HUES48 (cell line): ENCODE results near the gene PIGL.

Experiments
- H3K27ac ChIP-seq: one replicate; pipeline ENCODE4 v1.7.0; 2013; ENCODE audit warnings: low read depth, low read length, inconsistent platforms
- H3K27me3 ChIP-seq: 2 replicates; pipeline ENCODE4 v1.6.1; 2013; ENCODE audit warnings: mild to moderate bottlenecking, low read length; ENCODE audit not compliant: control insufficient read depth, insufficient read depth
- H3K36me3 ChIP-seq: 2 replicates; pipeline ENCODE4 v1.6.1; 2013; ENCODE audit warnings: low read length; ENCODE audit not compliant: control insufficient read depth, insufficient read depth
- H3K4me1 ChIP-seq: 2 replicates; pipeline ENCODE4 v1.6.1; 2013; ENCODE audit warnings: mild to moderate bottlenecking, low read length; ENCODE audit not compliant: control insufficient read depth, insufficient read depth
- H3K4me3 ChIP-seq: 2 replicates; pipeline ENCODE4 v1.5.1; 2013; ENCODE audit warnings: mild to moderate bottlenecking, low read depth, low read length
- H3K9ac ChIP-seq: 2 replicates; pipeline ENCODE4 v1.6.1; 2013; ENCODE audit warnings: mild to moderate bottlenecking, low read depth, low read length, moderate library complexity
- H3K9me3 ChIP-seq: 2 replicates; pipeline ENCODE4 v1.6.1; 2013; ENCODE audit warnings: low read length; ENCODE audit not compliant: control insufficient read depth, insufficient read depth

Gene PIGL

GRCh38 chr17:16275024-16275423 lies 58.0 kb downstream of the PIGL start:
- no peaks in the 10 kb centered on the region for H3K4me1 ChIP-seq
- no peak overlapping the region for H3K27ac ChIP-seq
- H3K9ac ChIP-seq = no peak overlapping the region
- H3K4me3 ChIP-seq = no peak overlapping the region
- H3K27me3 ChIP-seq = no peaks in the 10 kb centered on the region
- peaks cover 14% of the 10 kb centered on the region for H3K9me3 ChIP-seq
- peaks cover 10% of the 10 kb centered on the region; the same call in 1 of the 2 replicates for H3K36me3 ChIP-seq

GRCh38 chr17:16277163-16277562 lies 60.2 kb downstream of the PIGL start:
- no peaks in the 10 kb centered on the region for H3K27me3 ChIP-seq
- H3K9ac ChIP-seq = no peak overlapping the region
- peaks cover 10% of the 10 kb centered on the region; the same call in 1 of the 2 replicates for H3K36me3 ChIP-seq
- no peak overlapping the region for H3K4me3 ChIP-seq
- H3K27ac ChIP-seq = no peak overlapping the region
- peaks cover 14% of the 10 kb centered on the region for H3K9me3 ChIP-seq
- H3K4me1 ChIP-seq = peaks cover 4% of the 10 kb centered on the region; the same call in 1 of the 2 replicates

GRCh38 chr17:16281351-16281750 lies 64.3 kb downstream of the PIGL start:
- Histone ChIP-seq H3K36me3 (peaks cover 10% of the 10 kb centered on the region; the same call in 1 of the 2 replicates), H3K27ac (no peak overlapping the region), H3K9me3 (peaks cover 14% of the 10 kb centered on the region), H3K4me3 (no peak overlapping the region), H3K4me1 (peaks cover 15% of the 10 kb centered on the region), H3K9ac (no peak overlapping the region), H3K27me3 (peaks cover 2% of the 10 kb centered on the region)

- no peak overlapping the region for H3K4me3 ChIP-seq
- H3K4me1 ChIP-seq = peaks cover 26% of the 10 kb centered on the region
- peak overlapping the region; percentile 12 for H3K27ac ChIP-seq
- no peak overlapping the region for H3K9ac ChIP-seq
- H3K36me3 ChIP-seq = peaks cover 10% of the 10 kb centered on the region; the same call in 1 of the 2 replicates
- H3K9me3 ChIP-seq = peaks cover 6% of the 10 kb centered on the region
- H3K27me3 ChIP-seq = peaks cover 8% of the 10 kb centered on the region
Measured at GRCh38 chr17:16282522-16282921, 65.5 kb downstream of the PIGL start.

GRCh38 chr17:16283705-16284104 lies 66.7 kb downstream of the PIGL start:
- H3K27ac ChIP-seq = no peak overlapping the region
- no peak overlapping the region for H3K4me3 ChIP-seq
- peaks cover 8% of the 10 kb centered on the region for H3K27me3 ChIP-seq
- H3K36me3 ChIP-seq = 0 out of 2 replicates have a peak, but pooled peaks cover 2% of the 10 kb centered on the region
- H3K9ac ChIP-seq = no peak overlapping the region
- no peaks in the 10 kb centered on the region; the same call in 1 of the 2 replicates for H3K9me3 ChIP-seq
- H3K4me1 ChIP-seq = peaks cover 26% of the 10 kb centered on the region

- peak overlapping the region; percentile 93 for H3K27ac ChIP-seq
- no peaks in the 10 kb centered on the region for H3K9me3 ChIP-seq
- no peak overlapping the region for H3K4me3 ChIP-seq
- H3K27me3 ChIP-seq = peaks cover 8% of the 10 kb centered on the region
- H3K9ac ChIP-seq = no peak overlapping the region
- H3K36me3 ChIP-seq = no peaks in the 10 kb centered on the region
- H3K4me1 ChIP-seq = peaks cover 26% of the 10 kb centered on the region
Measured at GRCh38 chr17:16285646-16286008, 68.6 kb downstream of the PIGL start.

GRCh38 chr17:16286009-16286946 lies 69.3 kb downstream of the PIGL start:
- peak overlapping the region; percentile 93 for H3K27ac ChIP-seq
- H3K4me3 ChIP-seq = peak overlapping the region; percentile 51
- peaks cover 26% of the 10 kb centered on the region for H3K4me1 ChIP-seq

GRCh38 chr17:16286947-16287562 lies 70.0 kb downstream of the PIGL start:
- peak overlapping the region; percentile 93 for H3K27ac ChIP-seq
- H3K4me3 ChIP-seq = no peak overlapping the region
- no peaks in the 10 kb centered on the region for H3K36me3 ChIP-seq
- peaks cover 22% of the 10 kb centered on the region for H3K4me1 ChIP-seq
- peaks cover 8% of the 10 kb centered on the region for H3K27me3 ChIP-seq
- no peak overlapping the region for H3K9ac ChIP-seq
- H3K9me3 ChIP-seq = no peaks in the 10 kb centered on the region

More at GRCh38 chr17:16286009-16286946, 69.3 kb downstream of the PIGL start:
- H3K9me3 ChIP-seq = no peaks in the 10 kb centered on the region
- H3K36me3 ChIP-seq = no peaks in the 10 kb centered on the region
- peak overlapping the region; percentile 60 for H3K9ac ChIP-seq
- peaks cover 8% of the 10 kb centered on the region for H3K27me3 ChIP-seq

- no peak overlapping the region for H3K9ac ChIP-seq
- H3K9me3 ChIP-seq = no peaks in the 10 kb centered on the region
- peaks cover 19% of the 10 kb centered on the region for H3K4me1 ChIP-seq
- H3K27me3 ChIP-seq = peaks cover 8% of the 10 kb centered on the region
- H3K36me3 ChIP-seq = no peaks in the 10 kb centered on the region
- no peak overlapping the region for H3K4me3 ChIP-seq
- no peak overlapping the region for H3K27ac ChIP-seq
Measured at GRCh38 chr17:16287563-16288027, 70.6 kb downstream of the PIGL start.

- Histone ChIP-seq H3K36me3 (no peaks in the 10 kb centered on the region), H3K9me3 (no peaks in the 10 kb centered on the region), H3K4me1 (peaks cover 19% of the 10 kb centered on the region), H3K4me3 (no peak overlapping the region), H3K9ac (no peak overlapping the region), H3K27ac (no peak overlapping the region), H3K27me3 (peaks cover 8% of the 10 kb centered on the region)
Measured at GRCh38 chr17:16288860-16289571, 72.0 kb downstream of the PIGL start.
